ENCODE data around the gene RCHY1. TPM values are rescaled to one million over a fixed set of nuclear protein-coding genes. Genes with fewer than 3 reads are reported as not detected.
"Not testable (repeated sequence)": the region's sequence is repeated elsewhere in the genome, so short reads cannot be mapped to it uniquely, and the experiment has no call there.

Gene RCHY1
- total RNA-seq, 4 donors from 2014 or later, result 14.0 to 18.7 (median 15.8) TPM

DNA sequence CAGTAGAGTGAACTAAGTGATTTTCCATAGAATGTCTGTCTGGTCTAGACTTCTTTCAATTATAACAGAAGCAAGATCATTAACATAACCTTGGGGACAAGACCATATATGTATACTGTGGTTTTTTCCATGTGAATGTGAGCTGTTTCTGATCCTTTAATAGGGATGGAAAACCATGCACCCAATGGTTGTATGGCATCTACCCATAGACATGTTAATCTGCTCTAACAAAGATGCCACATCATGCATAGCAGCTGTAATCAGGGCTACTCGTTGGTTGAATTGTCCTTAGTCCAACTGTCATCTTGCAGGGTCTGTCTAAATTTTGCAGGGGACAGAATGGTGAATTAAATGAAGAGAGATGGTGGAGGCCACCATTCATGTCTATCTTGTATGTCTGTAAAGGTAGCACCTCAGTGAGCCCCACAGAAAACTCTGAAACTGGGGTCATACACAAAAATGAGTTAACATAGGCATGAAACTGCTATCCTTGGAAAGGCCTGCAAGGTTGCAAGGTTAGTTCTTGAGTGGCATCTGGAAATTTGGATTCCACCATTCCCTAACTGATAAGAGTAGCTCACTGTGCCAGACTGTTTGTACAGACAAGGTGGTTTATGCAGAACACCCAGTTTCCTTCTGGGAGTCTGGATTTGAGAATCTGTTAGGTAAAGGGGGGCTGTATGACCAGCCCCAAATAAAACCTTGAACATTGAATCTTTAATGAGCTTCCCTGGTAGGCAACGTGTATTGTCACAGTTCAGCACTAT lies 16.5 kb upstream of the RCHY1 start:
- peaks cover 0 to 33% of the 10 kb centered on the region in 2 donors for H3K36me3 ChIP-seq
- no peak for ATAC-seq

DNA sequence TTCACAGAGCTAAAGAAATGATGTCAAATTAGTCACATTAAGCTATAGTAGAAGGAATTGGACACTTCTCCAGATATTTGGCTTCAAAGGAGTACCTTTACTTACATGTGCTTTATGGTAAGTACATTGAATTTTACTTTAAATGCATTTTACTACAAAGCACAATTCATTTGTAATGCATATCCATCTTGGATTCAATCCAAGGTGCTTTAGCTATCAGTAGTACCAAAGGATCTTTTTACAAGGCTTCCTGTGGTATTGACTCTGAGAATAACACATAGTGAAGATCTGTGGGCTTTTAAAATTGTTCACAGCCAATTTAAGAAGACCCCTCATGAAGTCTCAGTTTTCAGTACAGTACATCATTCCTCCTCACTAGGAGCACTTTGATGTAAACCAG lies 13.3 kb upstream of the RCHY1 start:
- intact Hi-C loops (cut with DNase I; ENCODE audit: low total_unique reads) (no loop called here), in situ Hi-C loops (cut with MboI; ENCODE audit: low sequenced_read_pairs in 4 of 4) (no loop called here)
- Histone ChIP-seq H3K4me3 (no peak overlapping the region), H3K27ac (no peak overlapping the region), H3K27me3 (no peaks in the 10 kb centered on the region), H3K36me3 (peaks cover 0 to 39% of the 10 kb centered on the region in 2 donors), H3K4me1 (no peaks in the 10 kb centered on the region), H3K9me3 (no peaks in the 10 kb centered on the region)
- no peak for DNase-seq
- TF ChIP-seq, protein P1, sequence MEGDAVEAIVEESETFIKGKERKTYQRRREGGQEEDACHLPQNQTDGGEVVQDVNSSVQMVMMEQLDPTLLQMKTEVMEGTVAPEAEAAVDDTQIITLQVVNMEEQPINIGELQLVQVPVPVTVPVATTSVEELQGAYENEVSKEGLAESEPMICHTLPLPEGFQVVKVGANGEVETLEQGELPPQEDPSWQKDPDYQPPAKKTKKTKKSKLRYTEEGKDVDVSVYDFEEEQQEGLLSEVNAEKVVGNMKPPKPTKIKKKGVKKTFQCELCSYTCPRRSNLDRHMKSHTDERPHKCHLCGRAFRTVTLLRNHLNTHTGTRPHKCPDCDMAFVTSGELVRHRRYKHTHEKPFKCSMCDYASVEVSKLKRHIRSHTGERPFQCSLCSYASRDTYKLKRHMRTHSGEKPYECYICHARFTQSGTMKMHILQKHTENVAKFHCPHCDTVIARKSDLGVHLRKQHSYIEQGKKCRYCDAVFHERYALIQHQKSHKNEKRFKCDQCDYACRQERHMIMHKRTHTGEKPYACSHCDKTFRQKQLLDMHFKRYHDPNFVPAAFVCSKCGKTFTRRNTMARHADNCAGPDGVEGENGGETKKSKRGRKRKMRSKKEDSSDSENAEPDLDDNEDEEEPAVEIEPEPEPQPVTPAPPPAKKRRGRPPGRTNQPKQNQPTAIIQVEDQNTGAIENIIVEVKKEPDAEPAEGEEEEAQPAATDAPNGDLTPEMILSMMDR (IDR thresholded peaks at IDR 0.05 in 4 of 5, conservative IDR thresholded peaks at IDR 0.05 in 1 of 5), result no peak
- no peak for TF ChIP-seq POLR2A (IDR thresholded peaks at IDR 0.05)
- ATAC-seq, result no peak

More for the DNA sequence above, 16.5 kb upstream of the RCHY1 start:
- no peaks in the 10 kb centered on the region for H3K4me1 ChIP-seq
- DNase-seq, result no peak
- no peaks in the 10 kb centered on the region for H3K27me3 ChIP-seq
- TF ChIP-seq, protein P1 (IDR thresholded peaks at IDR 0.05 in 4 of 5, conservative IDR thresholded peaks at IDR 0.05 in 1 of 5), result no peak
- TF ChIP-seq POLR2A (IDR thresholded peaks at IDR 0.05), result no peak
- in situ Hi-C loops (cut with MboI; ENCODE audit: low sequenced_read_pairs in 4 of 4), result no loop called here
- no peak overlapping the region for H3K27ac ChIP-seq
- intact Hi-C loops (cut with DNase I; ENCODE audit: low total_unique reads), result no loop called here
- H3K9me3 ChIP-seq, result no peaks in the 10 kb centered on the region
- H3K4me3 ChIP-seq, result no peak overlapping the region

DNA sequence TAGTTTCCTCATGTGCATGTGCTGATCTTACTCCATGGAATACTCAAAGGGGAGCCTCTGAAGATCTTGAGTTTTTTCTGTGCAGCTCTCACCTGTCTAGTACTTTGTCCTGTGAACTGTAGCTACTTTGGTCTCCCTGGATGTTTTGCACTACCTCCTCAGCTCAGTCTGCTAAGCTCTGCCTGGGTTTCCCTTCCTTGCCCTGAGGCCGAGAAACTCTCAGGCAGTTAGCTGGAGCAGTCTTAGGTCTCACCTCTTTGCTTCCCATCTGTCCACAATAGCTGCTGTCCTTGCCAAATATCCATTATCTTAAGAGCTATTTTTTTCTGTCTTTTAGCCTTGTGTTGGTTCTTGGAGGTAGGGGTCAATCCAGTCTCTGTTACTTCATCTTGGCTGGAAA lies 11.7 kb upstream of the RCHY1 start:
- Histone ChIP-seq H3K27ac (no peak overlapping the region), H3K4me3 (no peak overlapping the region), H3K27me3 (no peaks in the 10 kb centered on the region), H3K9me3 (no peaks in the 10 kb centered on the region), H3K36me3 (peaks cover 0 to 38% of the 10 kb centered on the region in 2 donors), H3K4me1 (no peaks in the 10 kb centered on the region)
- ATAC-seq (no peak), DNase-seq (no peak)
- TF ChIP-seq, protein P1 (IDR thresholded peaks at IDR 0.05 in 4 of 5, conservative IDR thresholded peaks at IDR 0.05 in 1 of 5), result no peak
- TF ChIP-seq POLR2A (IDR thresholded peaks at IDR 0.05), result no peak
- intact Hi-C loops (cut with DNase I; ENCODE audit: low total_unique reads), result no loop called here
- in situ Hi-C loops (cut with MboI; ENCODE audit: low sequenced_read_pairs in 4 of 4), result no loop called here

DNA sequence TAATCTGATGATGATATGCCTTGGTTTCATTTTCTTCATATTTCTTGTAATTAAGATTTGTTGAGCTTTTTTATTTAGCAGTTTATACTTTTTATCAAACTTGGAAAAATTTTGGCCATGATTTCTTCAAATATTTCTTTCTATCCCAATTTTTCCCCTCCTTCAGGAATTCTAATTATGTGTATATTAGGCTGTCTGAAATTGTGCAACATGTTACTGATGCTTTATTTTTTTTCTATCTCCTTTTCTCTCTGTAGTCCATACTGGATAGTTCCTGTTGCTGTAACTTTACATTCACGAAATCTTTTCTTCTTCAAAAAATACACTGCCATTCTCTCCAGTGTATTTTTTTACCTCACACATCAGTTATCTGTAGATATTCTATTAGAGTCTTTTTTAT lies 10.9 kb upstream of the RCHY1 start:
- intact Hi-C loops (cut with DNase I; ENCODE audit: low total_unique reads) (no loop called here), in situ Hi-C loops (cut with MboI; ENCODE audit: low sequenced_read_pairs in 4 of 4) (no loop called here)
- no peak for ATAC-seq
- peaks cover 0 to 32% of the 10 kb centered on the region in 2 donors for H3K36me3 ChIP-seq
- H3K4me3 ChIP-seq, result no peak overlapping the region
- TF ChIP-seq, protein P1 (IDR thresholded peaks at IDR 0.05 in 4 of 5, conservative IDR thresholded peaks at IDR 0.05 in 1 of 5), result no peak
- TF ChIP-seq POLR2A (IDR thresholded peaks at IDR 0.05), result no peak
- H3K9me3 ChIP-seq, result no peaks in the 10 kb centered on the region
- DNase-seq, result no peak
- H3K4me1 ChIP-seq, result no peaks in the 10 kb centered on the region
- no peaks in the 10 kb centered on the region for H3K27me3 ChIP-seq
- H3K27ac ChIP-seq, result no peak overlapping the region

DNA sequence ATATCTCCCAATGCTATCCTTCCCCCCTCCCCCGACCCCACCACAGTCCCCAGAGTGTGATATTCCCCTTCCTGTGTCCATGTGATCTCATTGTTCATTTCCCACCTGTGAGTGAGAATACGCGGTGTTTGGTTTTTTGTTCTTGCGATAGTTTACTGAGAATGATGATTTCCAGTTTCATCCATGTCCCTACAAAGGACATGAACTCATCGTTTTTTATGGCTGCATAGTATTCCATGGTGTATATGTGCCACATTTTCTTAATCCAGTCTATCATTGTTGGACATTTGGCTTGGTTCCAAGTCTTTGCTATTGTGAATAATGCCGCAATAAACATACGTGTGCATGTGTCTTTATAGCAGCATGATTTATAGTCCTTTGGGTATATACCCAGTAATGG lies 5.2 kb upstream of the RCHY1 start:
- H3K4me3 ChIP-seq; DNase-seq; in situ Hi-C loops (cut with MboI; ENCODE audit: low sequenced_read_pairs in 4 of 4); H3K27ac ChIP-seq; ATAC-seq; H3K27me3 ChIP-seq; H3K9me3 ChIP-seq: not testable (repeated sequence)
- H3K4me1 ChIP-seq, result peaks cover 11 to 14% of the 10 kb centered on the region in 2 donors
- intact Hi-C loops (cut with DNase I; ENCODE audit: low total_unique reads), result loop anchor here (10.0 kb wide), 1 partner anchor 585 kb away; the partner anchor contains the start of gene PARM1
- peaks cover 0 to 38% of the 10 kb centered on the region in 2 donors for H3K36me3 ChIP-seq
